ENCODE data around the gene ZBTB46.

DNA sequence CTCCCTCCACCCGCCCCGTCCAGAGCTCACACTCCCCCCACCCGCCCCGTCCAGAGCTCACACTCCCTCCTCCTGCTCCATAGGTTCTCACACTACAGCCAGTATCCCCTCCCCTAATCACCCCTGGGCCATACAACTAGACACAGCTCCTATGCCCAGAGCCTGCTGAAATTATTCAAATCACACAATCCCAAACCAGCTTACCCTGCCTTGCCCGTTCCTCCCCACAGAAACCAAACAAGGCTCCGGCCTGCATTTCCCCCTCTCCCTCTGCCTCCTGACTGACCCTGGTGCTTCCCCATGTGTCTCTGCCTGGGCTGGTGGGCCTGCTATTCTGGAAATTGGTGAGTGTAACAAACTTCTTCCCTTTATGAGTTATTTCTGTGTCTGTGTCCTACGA, 72.9 kb downstream of the ZBTB46 start:
- TF ChIP-seq CTCF (conservative IDR thresholded peaks at IDR 0.05) (no peak), EZH2 (IDR thresholded peaks at IDR 0.05; ENCODE audit: low read depth) (no peak)
